NCI-H2171 (cell line): ENCODE measurements around the gene CD300E.
A peak's percentile ranks its signal among the peaks of the same experiment; 100 is the strongest.

ENCODE experiments used
- DNase-seq: peaks from one replicate; lab custom pipeline; 2025; lab: John Stamatoyannopoulos, UW

CD300E gene

DNA sequence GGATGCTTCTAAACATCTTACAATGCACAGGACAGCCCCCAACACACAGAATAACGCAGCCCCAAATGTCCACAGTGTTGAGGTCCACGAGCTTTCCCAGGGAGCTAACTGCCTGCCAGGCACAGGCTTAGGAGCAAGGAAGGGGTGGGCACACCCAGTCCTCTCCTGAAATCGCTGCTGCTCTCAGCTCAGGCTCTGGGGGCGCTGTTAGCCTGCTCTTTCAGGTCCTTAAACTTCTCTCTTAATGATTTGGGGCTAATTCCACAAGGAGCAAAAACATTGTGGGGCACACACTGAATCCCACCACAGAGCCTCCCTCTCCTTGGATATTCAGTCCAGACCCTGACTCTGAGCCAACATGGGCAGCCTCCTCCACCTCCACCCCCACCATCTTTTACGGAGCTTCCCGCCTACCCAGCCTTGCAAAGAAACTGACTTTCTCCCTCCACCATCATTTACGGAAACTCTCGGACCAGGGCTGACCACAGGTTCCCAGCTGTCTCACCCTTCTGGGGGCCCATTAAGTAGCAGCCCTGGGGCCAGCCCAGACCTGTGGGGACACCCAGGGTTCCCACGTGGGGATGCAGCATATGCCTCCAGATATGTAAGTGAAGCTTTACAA is 57.3 kb downstream of the CD300E start:
- DNase-seq: peak; percentile 7

DNA sequence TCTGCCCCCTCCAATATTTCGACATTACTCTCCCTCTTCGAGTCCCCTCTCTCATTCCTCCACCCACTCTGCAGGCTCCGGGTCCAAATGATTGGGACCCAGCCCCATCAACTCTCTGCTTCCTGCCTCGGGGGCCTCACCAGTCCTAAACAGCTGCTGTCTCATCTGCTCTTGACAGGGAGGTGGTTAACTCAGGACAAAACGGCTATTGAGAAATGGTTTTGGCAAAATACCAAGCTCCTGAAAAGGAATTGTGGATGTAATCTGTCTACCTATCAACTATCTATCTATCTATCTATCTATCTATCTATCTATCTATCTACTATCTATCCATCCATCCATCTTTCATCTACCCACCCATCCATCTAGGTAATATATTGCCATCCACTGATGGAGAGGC is 58.4 kb downstream of the CD300E start:
- no peak for DNase-seq

DNA sequence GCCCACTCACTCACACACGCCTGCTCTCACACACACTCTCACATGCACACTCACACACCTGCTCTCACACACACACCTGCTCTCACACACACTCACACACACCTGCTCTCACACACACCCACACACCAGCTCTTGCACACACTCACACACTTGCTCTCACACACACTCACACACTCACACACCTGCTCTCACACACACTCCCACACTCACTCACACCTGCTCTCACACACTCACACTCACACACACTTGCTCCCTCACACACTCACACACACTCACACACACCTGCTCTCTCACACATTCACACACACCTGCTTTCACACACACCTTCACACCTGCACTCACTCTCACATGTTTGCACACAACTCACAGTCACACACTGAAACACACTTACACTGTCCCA is 60.2 kb downstream of the CD300E start:
- DNase-seq: no peak

DNA sequence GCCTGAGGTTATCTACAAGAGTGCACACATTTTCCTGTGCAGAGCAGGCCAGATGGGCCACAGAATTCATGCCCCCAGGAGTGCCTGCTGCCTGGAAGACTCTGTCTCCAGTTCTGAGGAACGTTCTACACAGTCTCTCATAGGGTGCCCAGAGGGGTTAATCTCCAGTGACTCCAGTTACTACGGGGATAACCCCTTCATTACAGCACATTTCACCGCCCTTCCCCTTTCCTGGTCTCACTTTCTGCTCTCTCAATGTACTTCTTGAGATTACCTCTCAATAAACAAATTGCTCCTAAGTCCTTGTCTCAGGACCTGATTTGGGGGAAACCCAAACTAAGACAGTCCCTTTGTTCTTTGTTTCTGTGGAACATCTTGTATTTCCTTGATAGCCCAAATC is 62.0 kb downstream of the CD300E start:
- DNase-seq: no peak
